HepG2 (cell line): ENCODE results near the gene SYCP2L.

Experiments
- CHD4 ChIP-seq: fragments of 200-600 bp; sonication (generic); IDR thresholded peaks from 2 replicates; pipeline ENCODE4 v1.7.0; 2017; ENCODE audit warnings: mild to moderate bottlenecking, low read length, borderline replicate concordance
- HNF1A ChIP-seq, 2 experiments: sonication (generic) in 1 of 2; formaldehyde crosslinking in 1 of 2; IDR thresholded peaks; 2 replicates each; pipeline versions ENCODE4 v1.4.0 to v1.6.1; 2016 to 2020; ENCODE audit warnings: borderline replicate concordance in 1 of 2, low read depth in 1 of 2, mild to moderate bottlenecking in 1 of 2, missing genetic modification reagents in 1 of 2
- KLF16 ChIP-seq, 2 experiments: sonication (generic) in 1 of 2; formaldehyde crosslinking in 1 of 2; IDR thresholded peaks; 2 replicates each; pipeline versions ENCODE4 v1.6.1 to v1.8.0; 2016 to 2023; ENCODE audit warnings: missing genetic modification reagents in 2 of 2, missing compliant biosample characterization in 1 of 2
- MBNL3 ChIP-seq: fragments of 250-450 bp; sonication (Bioruptor Pico); conservative IDR thresholded peaks from 2 replicates; pipeline ENCODE4 v1.8.0; 2022; ENCODE audit warnings: mild to moderate bottlenecking, inconsistent platforms
- NCOA2 ChIP-seq: sonication (generic); formaldehyde crosslinking; IDR thresholded peaks from 2 replicates; pipeline ENCODE4 v1.8.0; 2022; ENCODE audit warnings: inconsistent platforms
- PRPF4 ChIP-seq: fragments of 200-400 bp; formaldehyde crosslinking; IDR thresholded peaks from 2 replicates; pipeline ENCODE4 v1.6.1; 2016; ENCODE audit warnings: low read length, low read depth; ENCODE audit not compliant: poor library complexity, severe bottlenecking
- REST ChIP-seq, 2 experiments: IDR thresholded peaks; 2 replicates each; pipeline ENCODE4 v1.6.1; 2011 to 2012; ENCODE audit warnings: low read length in 2 of 2, borderline replicate concordance in 1 of 2, low read depth in 1 of 2, mild to moderate bottlenecking in 1 of 2, moderate library complexity in 1 of 2
- SRSF1 ChIP-seq: fragments of 200-400 bp; formaldehyde crosslinking; optimal IDR thresholded peaks from 2 replicates; pipeline ENCODE3; 2017; ENCODE audit warnings: mild to moderate bottlenecking, low read depth, low read length, moderate library complexity
- ZFP36L1 ChIP-seq: sonication (generic); formaldehyde crosslinking; IDR thresholded peaks from 2 replicates; pipeline ENCODE4 v1.8.0; 2022; ENCODE audit warnings: mild to moderate bottlenecking, missing genetic modification reagents, moderate library complexity
- ZNF740 ChIP-seq: sonication (generic); formaldehyde crosslinking; IDR thresholded peaks from 2 replicates; pipeline ENCODE4 v1.4.0; 2020; ENCODE audit warnings: missing genetic modification reagents
- TF ChIP-seq, protein P1 (sequence below): sonication (generic); formaldehyde crosslinking; IDR thresholded peaks from 2 replicates; pipeline ENCODE4 v1.5.0; 2020; ENCODE audit warnings: mild to moderate bottlenecking, missing genetic modification reagents, moderate library complexity
- TF ChIP-seq, protein P2 (sequence below): IDR thresholded peaks from 2 replicates; pipeline ENCODE4 v1.6.1; 2012; ENCODE audit warnings: inconsistent platforms

GRCh38 chr6:10857259-10857658 is 29.6 kb upstream of the SYCP2L start:
- TF ChIP-seq, protein P1, sequence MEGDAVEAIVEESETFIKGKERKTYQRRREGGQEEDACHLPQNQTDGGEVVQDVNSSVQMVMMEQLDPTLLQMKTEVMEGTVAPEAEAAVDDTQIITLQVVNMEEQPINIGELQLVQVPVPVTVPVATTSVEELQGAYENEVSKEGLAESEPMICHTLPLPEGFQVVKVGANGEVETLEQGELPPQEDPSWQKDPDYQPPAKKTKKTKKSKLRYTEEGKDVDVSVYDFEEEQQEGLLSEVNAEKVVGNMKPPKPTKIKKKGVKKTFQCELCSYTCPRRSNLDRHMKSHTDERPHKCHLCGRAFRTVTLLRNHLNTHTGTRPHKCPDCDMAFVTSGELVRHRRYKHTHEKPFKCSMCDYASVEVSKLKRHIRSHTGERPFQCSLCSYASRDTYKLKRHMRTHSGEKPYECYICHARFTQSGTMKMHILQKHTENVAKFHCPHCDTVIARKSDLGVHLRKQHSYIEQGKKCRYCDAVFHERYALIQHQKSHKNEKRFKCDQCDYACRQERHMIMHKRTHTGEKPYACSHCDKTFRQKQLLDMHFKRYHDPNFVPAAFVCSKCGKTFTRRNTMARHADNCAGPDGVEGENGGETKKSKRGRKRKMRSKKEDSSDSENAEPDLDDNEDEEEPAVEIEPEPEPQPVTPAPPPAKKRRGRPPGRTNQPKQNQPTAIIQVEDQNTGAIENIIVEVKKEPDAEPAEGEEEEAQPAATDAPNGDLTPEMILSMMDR (CRISPR knock-in tag): no peak
- TF ChIP-seq KLF16 (CRISPR knock-in tag; IDR thresholded peaks at IDR 0.05) (no peak), SRSF1 (no peak), ZNF740 (CRISPR knock-in tag) (no peak), NCOA2 (CRISPR knock-in tag) (no peak), REST (IDR thresholded peaks at IDR 0.05; ENCODE audit: borderline replicate concordance in 1 of 2, low read depth in 1 of 2, low read length in 2 of 2) (no peak), HNF1A (IDR thresholded peaks at IDR 0.05; ENCODE audit: low read depth) (no peak), HNF1A (CRISPR knock-in tag; IDR thresholded peaks at IDR 0.05; ENCODE audit: borderline replicate concordance) (no peak), ZFP36L1 (CRISPR knock-in tag) (no peak), CHD4 (no peak), MBNL3 (CRISPR knock-in tag) (no peak), PRPF4 (no peak)
- TF ChIP-seq, protein P2, sequence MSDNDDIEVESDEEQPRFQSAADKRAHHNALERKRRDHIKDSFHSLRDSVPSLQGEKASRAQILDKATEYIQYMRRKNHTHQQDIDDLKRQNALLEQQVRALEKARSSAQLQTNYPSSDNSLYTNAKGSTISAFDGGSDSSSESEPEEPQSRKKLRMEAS: no peak
